Spinal cord (tissue), 10 donors: ENCODE results near the gene SLC25A14. TPM values are rescaled to one million over a fixed set of nuclear protein-coding genes. Genes with fewer than 3 reads are reported as not detected.

Experiments used
- DNase-seq, 6 donors: peaks; one replicate each; pipeline versions ENCODE4 v3.0.0 to v3.0.0-alpha.2; 2013 to 2015; ENCODE audit warnings: low spot score in 6 of 6, low read depth in 4 of 6
- H3K27ac ChIP-seq: one replicate; pipeline ENCODE4 v1.5.1; 2013; ENCODE audit warnings: low read depth, low read length, control low read depth
- H3K27me3 ChIP-seq: one replicate; pipeline ENCODE4 v1.6.1; 2013; ENCODE audit warnings: low read length; ENCODE audit not compliant: control insufficient read depth, insufficient read depth
- H3K36me3 ChIP-seq: one replicate; pipeline ENCODE4 v1.6.1; 2013; ENCODE audit warnings: low read length; ENCODE audit not compliant: control insufficient read depth, insufficient read depth
- H3K4me1 ChIP-seq: one replicate; pipeline ENCODE4 v1.6.1; 2013; ENCODE audit warnings: low read length; ENCODE audit not compliant: control insufficient read depth, insufficient read depth
- H3K4me3 ChIP-seq: one replicate; pipeline ENCODE4 v1.5.1; 2013; ENCODE audit warnings: low read depth, low read length, control low read depth
- H3K9me3 ChIP-seq: one replicate; pipeline ENCODE4 v1.6.1; 2013; ENCODE audit warnings: low read length; ENCODE audit not compliant: control insufficient read depth, insufficient read depth
- WGBS: methylation state at CpG from one replicate; pipeline ENCODE4 v1.1.5; 2013; ENCODE audit warnings: missing lambda C conversion rate; ENCODE audit not compliant: insufficient coverage; 5-methylcytosine and 5-hydroxymethylcytosine counted together
- polyA plus RNA-seq, 2 donors: library from polyadenylated mRNA; unstranded; fragments of 120-200 nt; gene quantifications; one replicate each; pipeline ENCODE4 v1.2.1, GENCODE V29; 2013; ENCODE audit not compliant: insufficient read length in 2 of 2
- small RNA-seq: library from RNA; depleted of rRNA; stranded (forward); fragments of <200 nt; gene quantifications from one replicate; pipeline ENCODE3, GENCODE V24; 2014; ENCODE audit warnings: low replicate concordance
- total RNA-seq, 2 donors: library from RNA; depleted of rRNA in 1 of 2; stranded (reverse); fragments of 120-200 nt in 1 of 2; fragments of >200 nt in 1 of 2; gene quantifications; one replicate each; pipeline versions ENCODE4 v1.2.3 to v1.2.4, GENCODE V29; 2013 to 2014
- donor health status: healthy.

SLC25A14 gene
- total and polyA plus RNA-seq, 4 donors = 19.2 to 37.3 (median 25.8) TPM

DNA sequence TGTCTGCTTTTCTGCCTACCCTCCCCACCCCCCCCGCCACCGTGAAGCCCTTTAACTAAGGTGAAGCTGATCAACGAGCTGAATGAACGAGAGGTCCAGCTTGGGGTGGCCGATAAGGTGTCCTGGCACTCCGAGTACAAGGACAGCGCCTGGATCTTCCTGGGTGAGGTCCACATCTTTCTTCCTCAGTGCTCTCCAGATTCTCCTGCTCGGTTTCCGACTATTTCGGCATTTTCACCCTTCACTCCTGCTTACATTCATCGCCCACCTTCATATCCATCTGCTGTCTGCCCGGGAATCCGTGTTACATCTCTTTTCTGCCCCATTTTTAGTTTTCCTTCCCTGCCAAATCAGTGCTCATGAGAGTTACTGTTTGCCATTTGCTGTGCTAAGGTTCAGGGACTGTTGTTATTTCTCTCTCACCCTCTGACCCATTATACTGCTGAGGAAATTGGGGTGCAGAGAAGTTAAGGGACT, 62.5 kb downstream of the SLC25A14 start:
- no peak for DNase-seq
- WGBS = 26% methylated on average over 13 of the region's 13 CpGs
- no peaks in the 10 kb centered on the region for H3K4me1 ChIP-seq
- no peak overlapping the region for H3K27ac ChIP-seq
- no peaks in the 10 kb centered on the region for H3K9me3 ChIP-seq
- H3K4me3 ChIP-seq = peak overlapping the region; percentile 69
- H3K27me3 ChIP-seq = peaks cover 4% of the 10 kb centered on the region
- H3K36me3 ChIP-seq = peaks cover 7% of the 10 kb centered on the region

DNA sequence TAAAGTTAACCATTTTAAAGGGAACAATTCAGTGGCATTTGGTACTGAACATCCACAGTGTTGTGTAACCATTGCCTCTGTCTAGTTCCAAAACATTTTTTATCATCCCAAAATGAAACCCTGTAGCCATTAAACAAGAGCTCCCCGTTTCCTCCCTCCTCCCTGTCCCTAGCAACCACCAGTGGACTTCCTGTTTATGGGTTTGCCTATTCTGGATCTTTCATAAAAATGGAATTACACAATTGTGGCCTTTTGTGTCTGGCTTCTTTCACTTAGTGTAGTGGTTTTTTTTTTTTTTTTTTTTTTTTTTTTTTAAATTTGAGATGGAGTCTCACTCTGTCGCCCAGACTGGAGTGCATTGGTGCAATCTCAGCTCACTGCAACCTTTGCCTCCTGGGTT, 73.7 kb downstream of the SLC25A14 start:
- no peak for DNase-seq

DNA sequence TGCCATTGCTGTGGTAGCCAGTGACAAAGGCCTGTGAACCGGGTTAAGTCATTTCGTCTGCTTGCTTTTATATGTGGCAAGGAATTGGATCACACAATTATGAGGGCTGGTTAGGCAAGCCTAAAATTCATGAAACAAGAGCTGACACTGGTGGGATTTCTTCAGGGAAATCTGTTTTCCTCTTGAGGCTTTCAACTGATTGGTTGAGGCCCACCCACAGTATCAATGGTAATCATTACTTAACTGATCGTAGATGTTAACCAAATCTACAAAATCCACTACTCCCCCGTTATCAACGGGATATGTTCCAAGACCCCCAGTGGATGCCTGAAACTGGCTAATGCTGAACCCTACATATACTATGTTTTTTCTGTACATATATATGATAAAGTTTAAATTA, 75.1 kb downstream of the SLC25A14 start:
- no peaks in the 10 kb centered on the region for H3K27me3 ChIP-seq
- WGBS = 88% methylated on average over 2 of the region's 5 CpGs
- no peak for DNase-seq
- no peaks in the 10 kb centered on the region for H3K9me3 ChIP-seq
- H3K36me3 ChIP-seq = peaks cover 12% of the 10 kb centered on the region
- H3K27ac ChIP-seq = no peak overlapping the region
- H3K4me1 ChIP-seq = no peaks in the 10 kb centered on the region
- no peak overlapping the region for H3K4me3 ChIP-seq

More for the DNA sequence above, 73.7 kb downstream of the SLC25A14 start:
- Histone ChIP-seq H3K4me3 (no peak overlapping the region), H3K36me3 (peaks cover 12% of the 10 kb centered on the region), H3K27me3 (no peaks in the 10 kb centered on the region), H3K27ac (no peak overlapping the region), H3K4me1 (no peaks in the 10 kb centered on the region), H3K9me3 (no peaks in the 10 kb centered on the region)
- no CpG with 5 or more reads among the region's 2 CpGs for WGBS

DNA sequence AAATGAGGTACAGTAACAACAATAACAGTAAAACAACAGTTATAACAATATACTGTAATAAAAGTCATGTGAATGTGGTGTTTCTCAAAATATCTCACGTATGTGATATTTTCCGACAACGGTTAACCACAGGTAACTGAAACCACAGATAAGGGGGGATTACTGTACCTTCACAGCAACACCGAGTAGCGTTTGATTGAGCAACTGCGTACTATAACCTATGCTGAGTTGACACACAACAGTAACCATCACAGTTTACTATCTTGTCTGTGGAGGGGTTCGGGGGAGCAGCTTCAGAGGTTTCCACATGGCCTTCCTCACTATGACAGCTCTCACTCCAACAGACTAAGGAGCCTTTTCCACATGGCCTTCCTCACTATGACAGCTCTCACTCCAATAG, 75.5 kb downstream of the SLC25A14 start:
- no peaks in the 10 kb centered on the region for H3K9me3 ChIP-seq
- H3K27me3 ChIP-seq = no peaks in the 10 kb centered on the region
- H3K4me3 ChIP-seq = no peak overlapping the region
- no peak overlapping the region for H3K27ac ChIP-seq
- no peaks in the 10 kb centered on the region for H3K4me1 ChIP-seq
- WGBS = 93% methylated on average over 3 of the region's 7 CpGs
- peaks cover 11% of the 10 kb centered on the region for H3K36me3 ChIP-seq
- DNase-seq = no peak

DNA sequence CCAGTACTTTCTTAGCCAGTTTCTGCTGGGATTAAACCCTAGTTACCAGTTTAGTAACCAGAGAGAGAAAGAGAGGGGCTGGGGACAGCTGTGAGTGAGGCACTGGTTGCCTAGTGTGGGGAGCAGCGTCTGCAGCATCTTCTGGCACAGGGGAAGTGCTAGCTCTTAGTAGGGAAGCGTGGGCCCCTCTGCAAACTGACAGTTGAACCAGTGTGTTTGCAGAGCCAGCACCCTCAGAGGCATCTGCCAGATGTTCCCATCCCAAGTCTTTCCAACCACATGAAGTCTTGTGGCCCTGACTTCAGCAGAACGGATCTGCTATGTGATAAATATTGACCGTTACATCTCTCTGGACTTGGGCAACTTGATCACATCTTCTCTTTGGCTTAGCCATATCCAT, 77.1 kb downstream of the SLC25A14 start:
- no peak overlapping the region for H3K4me3 ChIP-seq
- H3K27me3 ChIP-seq = no peaks in the 10 kb centered on the region
- H3K9me3 ChIP-seq = no peaks in the 10 kb centered on the region
- no peak for DNase-seq
- H3K36me3 ChIP-seq = peaks cover under 1% of the 10 kb centered on the region
- WGBS = 79% methylated on average over 4 of the region's 4 CpGs
- no peaks in the 10 kb centered on the region for H3K4me1 ChIP-seq
- no peak overlapping the region for H3K27ac ChIP-seq

DNA sequence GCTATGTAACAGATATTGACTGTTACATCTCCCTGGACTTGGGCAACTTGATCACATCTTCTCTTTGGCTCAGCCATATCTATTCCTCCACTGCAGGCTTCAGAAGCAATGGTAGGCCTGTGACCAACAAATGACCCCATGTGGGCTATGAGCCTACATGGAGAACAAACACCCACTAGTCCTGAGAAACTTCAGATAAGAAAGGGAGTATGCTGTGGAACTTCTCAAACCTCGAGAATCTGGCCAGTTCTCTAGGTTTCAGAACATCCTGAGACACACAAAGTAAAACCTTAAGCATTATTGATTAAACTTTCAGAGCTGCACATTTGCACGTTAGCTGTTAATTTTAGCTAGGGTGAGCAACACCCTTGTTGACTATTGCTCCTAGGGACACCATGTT, 78.3 kb downstream of the SLC25A14 start:
- no peaks in the 10 kb centered on the region for H3K27me3 ChIP-seq
- no peaks in the 10 kb centered on the region for H3K36me3 ChIP-seq
- H3K9me3 ChIP-seq = no peaks in the 10 kb centered on the region
- no peaks in the 10 kb centered on the region for H3K4me1 ChIP-seq
- no peak for DNase-seq
- H3K27ac ChIP-seq = no peak overlapping the region
- no peak overlapping the region for H3K4me3 ChIP-seq
- 89% methylated on average over 1 of the region's 2 CpGs for WGBS

DNA sequence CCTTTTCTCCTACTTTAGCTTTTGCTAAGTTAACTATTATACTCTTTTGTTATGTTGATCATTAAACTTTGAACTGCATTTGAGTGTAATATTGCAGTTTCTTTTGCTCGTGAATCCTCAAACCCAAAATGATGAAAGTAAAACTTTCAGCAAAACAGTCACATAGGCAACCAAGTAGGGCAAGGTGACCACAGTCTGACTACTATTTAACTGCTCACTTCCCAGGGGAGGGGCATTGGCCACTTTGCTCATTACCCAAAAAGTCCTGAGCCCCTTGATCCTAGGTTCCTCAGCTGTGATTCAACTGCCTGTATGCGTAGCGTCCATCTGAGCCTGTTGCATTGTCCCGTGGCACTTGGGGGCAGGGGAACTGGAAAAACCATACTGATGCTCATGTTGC, 79.0 kb downstream of the SLC25A14 start:
- 91% methylated on average over 4 of the region's 4 CpGs for WGBS
- DNase-seq = no peak
- Histone ChIP-seq H3K27me3 (no peaks in the 10 kb centered on the region), H3K9me3 (no peaks in the 10 kb centered on the region), H3K36me3 (no peaks in the 10 kb centered on the region), H3K4me1 (no peaks in the 10 kb centered on the region), H3K4me3 (no peak overlapping the region), H3K27ac (no peak overlapping the region)

DNA sequence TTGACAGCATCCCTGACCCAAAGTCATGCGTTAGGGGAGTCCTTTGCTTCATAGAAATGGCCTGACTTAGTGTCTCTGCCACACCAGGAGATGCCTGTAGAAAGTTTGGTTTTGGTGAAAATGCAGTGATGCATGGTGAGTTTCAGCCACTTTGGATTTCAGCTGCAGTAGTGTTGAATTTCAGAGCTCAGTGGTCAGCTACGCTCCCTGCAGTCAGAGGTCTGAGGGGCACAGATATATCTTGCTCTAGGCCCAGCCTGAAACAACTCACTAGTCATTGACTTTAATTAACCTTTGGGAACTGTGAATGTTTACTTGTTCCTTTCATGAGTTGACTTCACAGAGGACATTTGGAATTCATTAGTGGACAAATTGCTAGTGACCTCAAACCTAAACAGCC, 79.5 kb downstream of the SLC25A14 start:
- no peaks in the 10 kb centered on the region for H3K27me3 ChIP-seq
- H3K4me3 ChIP-seq = no peak overlapping the region
- no peaks in the 10 kb centered on the region for H3K36me3 ChIP-seq
- no peaks in the 10 kb centered on the region for H3K4me1 ChIP-seq
- H3K9me3 ChIP-seq = no peaks in the 10 kb centered on the region
- DNase-seq = peak in 1 of 6 donors; percentile 2
- WGBS = 92% methylated on average over 1 of the region's 2 CpGs
- H3K27ac ChIP-seq = no peak overlapping the region

Small RNA genes within 50 kb of the gene (small RNA-seq; reads per million reads assigned to genes)
- gene AL035423.1 (not detected), gene RNU6-1130P (not detected)

Other genes starting within 250 kb of the SLC25A14 start
- 1 to 10 TPM; 3.7 to 6.6 TPM for gene ELF4, start 229.4 kb upstream of the SLC25A14 start, total RNA-seq
- gene ELF4, start 229.4 kb upstream of the SLC25A14 start, polyA plus RNA-seq = 1 to 10 TPM; 1.9 to 4.0 TPM
- gene AIFM1, start 174.1 kb upstream of the SLC25A14 start, total RNA-seq = 10 to 100 TPM; 19.0 to 21.8 TPM
- gene AIFM1, start 174.1 kb upstream of the SLC25A14 start, polyA plus RNA-seq = 10 to 100 TPM; 30.0 to 33.7 TPM
- gene RAB33A, start 168.0 kb upstream of the SLC25A14 start, total RNA-seq = 10 to 100 TPM; 18.6 to 23.6 TPM
- gene RAB33A, start 168.0 kb upstream of the SLC25A14 start, polyA plus RNA-seq = 10 to 100 TPM; 46.5 to 52.5 TPM
- gene ZNF280C, start 71.0 kb upstream of the SLC25A14 start, total RNA-seq = 1 to 10 TPM; 6.4 to 7.6 TPM
- gene ZNF280C, start 71.0 kb upstream of the SLC25A14 start, polyA plus RNA-seq = 1 to 10 TPM; 3.9 to 5.3 TPM
- not detected for gene GPR119, start 45.8 kb downstream of the SLC25A14 start, total RNA-seq
- gene GPR119, start 45.8 kb downstream of the SLC25A14 start, polyA plus RNA-seq = not detected
- gene RBMX2, start 62.1 kb downstream of the SLC25A14 start, total RNA-seq = 10 to 100 TPM; 23.6 to 40.6 TPM
- 10 to 100 TPM; 25.6 to 34.6 TPM for gene RBMX2, start 62.1 kb downstream of the SLC25A14 start, polyA plus RNA-seq